Activated CD8-positive, alpha-beta memory T cell treated with anti-CD3 and anti-CD28 coated beads, Interleukin-2, amount 50 U/mL, for 1 hour (primary cell): ENCODE data around the gene PRRT1.
A peak's percentile ranks its signal among the peaks of the same experiment; 100 is the strongest.
"Not testable (repeated sequence)": the region's sequence is repeated elsewhere in the genome, so short reads cannot be mapped to it uniquely, and the experiment has no call there.

Experiments
- DNase-seq: peaks from one replicate; pipeline ENCODE4 v3.0.0-alpha.2; 2020; ENCODE audit errors: extremely low read depth

The PRRT1 gene

DNA sequence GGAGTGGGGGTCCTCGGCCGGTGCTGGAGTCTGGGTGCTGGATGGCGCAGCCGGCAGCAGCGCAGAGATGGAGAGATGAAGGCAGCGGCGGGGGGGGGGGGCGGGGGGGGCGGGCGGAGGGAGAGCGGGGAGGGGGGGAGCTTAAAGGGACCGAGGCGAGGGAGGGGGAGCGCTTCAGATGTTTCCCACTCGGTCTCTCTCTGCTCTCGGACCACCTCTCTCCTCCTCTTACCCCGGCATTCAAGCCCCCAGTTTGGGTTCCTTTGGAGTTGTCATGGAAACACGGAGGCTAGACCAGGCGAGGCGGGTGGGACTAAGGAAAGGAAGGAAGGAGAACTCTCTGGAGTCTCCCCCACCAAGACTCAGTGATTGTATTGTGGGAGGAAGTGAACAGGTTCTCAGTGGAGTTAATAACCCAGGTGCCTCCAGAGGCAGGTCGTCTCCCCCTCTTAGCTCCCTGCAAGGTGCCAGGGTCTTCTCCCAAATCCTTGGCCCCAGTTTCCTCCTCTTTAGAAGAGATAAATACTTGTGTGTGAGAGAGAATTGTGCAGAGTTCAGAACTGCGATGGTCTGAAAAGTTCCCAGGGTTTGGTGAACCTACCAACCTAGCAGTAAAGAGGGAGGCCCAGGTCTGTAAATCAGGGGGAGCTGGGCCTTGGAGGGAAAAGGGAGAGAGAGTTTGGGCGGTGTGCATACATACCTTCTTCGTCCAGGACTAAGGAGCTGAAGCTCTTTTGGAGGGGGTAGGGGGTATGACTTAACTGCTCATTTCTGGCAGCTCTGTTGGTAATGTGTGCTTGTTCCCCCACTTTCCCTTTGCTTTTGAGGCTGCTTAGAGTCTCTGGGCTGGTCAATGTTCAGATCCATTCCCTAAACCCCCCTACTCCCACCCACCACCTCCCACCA is at the start of gene PRRT1:
TSS of gene PRRT1 (minus strand) at position 77 of the 906 bp plus-strand sequence. CDS start 112 bp downstream, outside the sequence.
- DNase-seq = no peak

DNA sequence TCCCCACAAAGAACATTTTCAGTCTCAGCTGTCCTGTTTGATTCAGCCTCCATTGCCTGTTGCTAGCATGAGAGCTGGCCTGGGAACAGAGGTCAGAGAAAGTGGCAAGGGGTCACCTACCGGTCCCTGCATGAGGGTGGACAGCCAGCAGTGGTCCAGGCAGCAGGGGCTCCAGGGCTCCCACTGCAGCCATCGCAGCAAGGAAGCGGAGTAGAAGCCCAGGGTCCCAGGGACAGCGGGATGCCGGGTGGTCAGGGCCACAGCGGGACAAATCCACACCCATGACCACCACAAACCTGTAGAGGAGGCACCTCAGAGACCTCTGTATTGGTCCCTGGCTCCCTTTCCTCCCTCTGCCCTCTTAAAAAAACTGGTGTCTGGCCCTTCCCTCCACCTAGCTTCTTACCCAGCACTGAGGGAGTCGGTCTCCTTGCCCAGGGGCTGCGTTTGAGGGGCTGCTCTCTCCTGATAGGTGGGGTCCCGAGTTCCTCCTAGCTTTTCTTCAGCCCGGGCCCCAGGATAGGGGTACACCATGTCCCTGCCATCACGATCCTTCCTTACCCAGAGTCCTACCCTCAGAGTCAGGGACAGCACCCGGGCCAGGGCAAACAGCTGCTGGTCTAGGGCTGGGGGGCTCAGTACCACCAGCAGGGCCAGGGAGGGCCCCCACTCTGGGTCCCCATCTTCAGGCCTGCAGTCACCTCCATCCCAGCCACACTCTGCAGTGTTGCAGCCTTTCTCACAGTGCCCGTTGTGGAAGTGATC is 49.2 kb upstream of the PRRT1 start:
- DNase-seq = no peak

DNA sequence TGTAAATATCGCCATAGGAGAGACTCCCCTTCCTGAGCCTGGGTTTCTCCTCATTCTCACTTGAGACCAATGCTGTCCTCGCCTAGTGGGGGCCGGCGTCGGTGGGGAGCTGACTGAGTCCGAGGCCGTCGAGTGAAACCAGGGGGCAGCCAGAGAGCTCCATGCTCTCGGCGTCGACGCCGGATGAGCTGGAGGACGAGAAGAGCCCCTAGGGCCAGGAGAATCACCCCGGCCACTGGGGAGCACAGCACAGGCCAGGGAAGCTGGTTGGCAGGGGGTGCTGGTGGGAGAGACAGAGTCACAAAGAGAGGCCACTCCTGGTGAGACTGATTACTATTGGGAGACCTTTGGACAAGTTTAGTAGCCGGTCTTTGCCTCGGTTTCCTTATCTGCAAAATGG is 47.1 kb upstream of the PRRT1 start:
- DNase-seq = no peak

DNA sequence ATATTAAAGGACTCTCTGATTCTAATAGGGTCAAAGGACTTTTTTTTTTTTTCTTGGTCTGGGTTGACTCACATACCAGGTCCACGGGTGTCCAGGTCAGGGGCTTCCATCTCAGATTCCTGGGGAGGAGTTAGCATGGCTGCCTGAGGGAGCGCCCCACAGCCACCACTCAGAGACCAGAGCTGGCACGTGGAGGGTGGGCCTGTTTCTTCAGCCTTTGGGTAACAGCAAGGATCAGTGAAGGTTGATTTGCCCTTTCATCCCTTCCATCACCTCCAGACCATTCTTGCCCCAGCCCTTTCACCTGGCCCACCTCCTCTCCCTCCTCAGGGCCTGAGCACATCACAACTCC is 46.6 kb upstream of the PRRT1 start:
- no peak for DNase-seq

DNA sequence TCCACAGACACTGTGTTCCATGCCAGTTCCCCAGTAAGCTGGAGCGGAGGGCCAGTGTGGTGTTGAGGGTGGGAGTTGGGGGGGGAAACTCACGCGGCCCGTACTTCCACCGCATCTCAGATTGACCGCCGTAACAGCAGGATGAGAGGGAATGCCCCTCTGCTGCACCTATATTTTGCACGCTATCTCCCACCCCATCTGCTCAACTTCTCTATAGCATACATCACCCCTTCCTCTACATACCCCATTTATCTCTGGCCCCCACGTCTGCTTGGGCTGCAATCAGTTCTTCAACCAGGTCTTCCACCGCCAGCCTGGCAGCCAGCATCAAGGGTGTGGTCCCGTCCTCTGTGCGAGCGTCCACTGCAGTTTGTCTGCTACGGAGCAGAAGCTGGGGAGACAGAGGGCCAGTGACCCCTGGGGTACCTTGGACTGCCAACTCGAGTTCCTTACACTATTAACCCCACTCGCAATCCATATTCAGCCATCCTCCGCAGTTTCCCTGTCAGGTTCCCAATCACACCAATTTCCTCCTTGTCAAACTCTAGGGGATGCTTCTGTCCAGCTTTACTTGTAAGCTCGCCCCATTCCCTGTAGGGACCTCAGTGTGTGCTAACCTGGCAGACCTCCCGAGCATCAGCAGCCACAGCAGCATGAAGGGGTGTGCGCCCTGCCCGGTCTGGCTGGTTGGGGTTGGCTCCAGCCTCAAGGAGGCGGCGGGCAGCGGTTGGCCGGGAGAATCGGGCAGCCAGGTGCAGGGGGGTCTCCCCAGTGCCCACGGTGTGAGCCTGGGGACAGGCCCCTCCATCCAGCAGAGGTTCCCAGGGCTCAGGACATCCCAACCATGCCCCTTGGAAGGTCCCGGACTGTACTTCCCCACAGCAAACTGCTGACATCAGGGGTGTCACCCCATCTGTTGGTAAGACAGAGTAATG is 45.2 kb upstream of the PRRT1 start:
- no peak for DNase-seq

DNA sequence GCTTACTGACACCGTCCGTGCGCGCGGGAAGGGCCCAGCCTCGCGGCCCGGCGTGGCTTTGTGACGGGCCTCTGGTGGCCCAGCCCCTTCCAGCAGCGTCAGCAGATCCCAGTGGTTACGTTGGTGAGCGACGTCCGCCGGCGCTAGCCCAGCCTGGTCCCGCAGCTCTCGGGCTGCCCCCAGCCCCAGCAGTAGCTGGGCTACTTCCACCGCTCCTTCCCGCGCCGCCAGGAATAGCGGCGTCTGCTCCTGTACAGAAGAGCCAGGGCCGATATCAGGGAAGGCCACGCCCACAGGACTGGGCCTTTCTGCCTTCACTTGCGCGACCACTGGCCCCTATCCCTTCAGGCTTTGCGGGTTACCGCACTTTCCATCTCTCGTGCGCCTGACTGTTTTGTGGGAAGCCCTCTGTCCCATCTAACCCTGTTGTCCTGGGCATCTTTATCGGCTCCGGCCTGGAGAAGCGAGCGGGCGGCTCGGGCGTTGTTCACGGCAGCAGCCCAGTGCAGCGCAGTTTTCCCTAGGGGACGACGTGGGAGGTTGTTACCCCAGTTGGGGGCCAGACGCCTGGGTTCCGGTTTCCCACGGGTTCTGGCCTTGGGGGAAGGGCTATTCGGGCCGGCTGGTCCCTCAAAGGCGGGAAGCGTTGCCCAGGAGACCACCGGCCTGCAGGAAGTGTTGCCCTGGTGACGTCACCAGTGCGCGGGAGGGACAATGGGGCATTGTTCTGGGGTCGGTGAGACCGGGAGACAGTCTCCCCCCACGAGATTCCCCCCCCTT is 44.4 kb upstream of the PRRT1 start:
- DNase-seq = no peak

DNA sequence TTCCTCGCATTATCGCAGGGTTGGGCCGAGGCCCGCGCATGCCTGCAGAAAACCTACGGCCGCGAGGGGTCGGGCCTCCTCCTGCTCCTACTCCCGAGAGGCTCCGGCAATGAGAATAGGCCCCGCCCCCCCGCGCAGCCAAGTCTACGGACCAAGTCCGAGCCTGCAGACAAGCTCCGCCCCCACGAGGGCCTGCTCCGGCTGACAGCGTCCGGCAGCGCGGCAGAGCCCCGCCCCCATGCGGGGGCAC is 43.8 kb upstream of the PRRT1 start:
- peak; percentile 99 for DNase-seq

DNA sequence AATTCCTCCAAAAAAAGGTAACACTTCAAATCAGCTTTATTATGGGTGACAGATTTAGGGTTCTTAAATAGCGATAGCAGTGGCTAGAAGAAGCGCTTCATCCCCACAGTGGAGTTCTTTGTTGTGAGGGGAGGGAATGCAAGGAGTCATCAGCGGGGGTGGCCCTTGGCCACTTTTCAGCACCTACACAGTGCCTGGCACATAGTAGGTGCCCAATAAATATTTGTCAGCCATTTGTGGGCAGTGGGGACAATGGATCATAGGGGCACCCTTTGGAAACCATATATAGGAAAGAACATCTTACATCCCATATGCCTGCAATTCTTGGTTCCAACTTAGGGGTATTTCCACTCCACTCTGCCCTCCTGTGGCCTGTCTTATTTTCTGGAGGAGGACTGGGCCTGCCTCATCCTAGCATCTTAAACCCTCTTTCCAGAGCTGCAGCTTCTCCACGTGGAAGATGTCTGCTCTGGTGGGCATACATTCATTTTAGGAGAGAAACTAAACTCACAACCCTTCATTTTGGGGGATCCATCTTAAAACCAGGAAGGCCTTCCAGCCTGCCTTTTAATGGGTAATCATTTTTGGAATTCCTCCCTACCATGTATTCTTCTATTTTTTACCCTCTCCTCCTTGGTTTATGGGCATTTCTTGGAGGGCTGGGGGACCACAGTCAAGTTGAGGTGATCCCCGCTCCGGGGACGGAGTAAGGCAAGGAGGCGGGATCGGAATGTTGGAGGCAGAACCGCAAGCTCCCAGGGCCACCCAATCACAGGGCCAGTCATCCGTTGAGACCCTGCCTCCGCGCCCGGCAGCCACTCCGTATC is 43.3 kb upstream of the PRRT1 start:
- no peak for DNase-seq

DNA sequence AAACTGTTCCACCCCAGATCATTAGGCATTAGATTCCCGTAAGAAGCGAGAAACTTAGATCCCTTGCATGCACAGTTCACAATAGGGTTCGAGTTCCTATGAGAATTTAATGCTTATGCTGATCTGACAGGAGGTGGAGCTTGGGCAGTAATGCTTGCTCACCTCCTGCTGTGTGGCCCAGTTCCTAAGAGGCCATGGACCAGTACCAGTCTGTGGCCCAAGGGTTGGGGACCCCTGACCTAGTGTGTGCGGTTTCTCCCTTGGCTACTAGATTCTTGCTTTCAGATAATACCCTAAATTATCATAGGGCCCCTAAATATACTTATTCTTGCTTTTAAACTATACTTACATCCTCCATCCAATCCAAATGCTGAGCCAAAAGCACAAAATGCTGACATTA is 42.6 kb upstream of the PRRT1 start:
- no peak for DNase-seq

DNA sequence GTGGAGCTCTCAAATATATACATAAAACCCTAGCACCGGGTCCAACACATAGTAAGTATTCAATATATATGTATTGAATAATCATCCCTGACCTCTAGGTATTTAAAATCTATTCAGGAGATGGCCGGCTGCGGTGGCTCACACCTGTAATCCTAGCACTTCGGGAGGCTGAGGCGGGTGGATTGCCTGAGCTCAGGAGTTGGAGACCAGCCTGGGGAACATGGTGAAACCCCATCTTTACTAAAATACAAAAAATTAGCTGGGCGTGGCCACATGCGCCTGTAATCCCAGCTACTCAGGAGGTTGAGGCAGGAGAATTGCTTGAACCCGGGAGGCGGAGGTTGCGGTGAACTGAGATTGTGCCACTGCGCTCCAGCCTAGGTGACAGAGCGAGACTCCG is 41.4 kb upstream of the PRRT1 start:
- DNase-seq = not testable (repeated sequence)

DNA sequence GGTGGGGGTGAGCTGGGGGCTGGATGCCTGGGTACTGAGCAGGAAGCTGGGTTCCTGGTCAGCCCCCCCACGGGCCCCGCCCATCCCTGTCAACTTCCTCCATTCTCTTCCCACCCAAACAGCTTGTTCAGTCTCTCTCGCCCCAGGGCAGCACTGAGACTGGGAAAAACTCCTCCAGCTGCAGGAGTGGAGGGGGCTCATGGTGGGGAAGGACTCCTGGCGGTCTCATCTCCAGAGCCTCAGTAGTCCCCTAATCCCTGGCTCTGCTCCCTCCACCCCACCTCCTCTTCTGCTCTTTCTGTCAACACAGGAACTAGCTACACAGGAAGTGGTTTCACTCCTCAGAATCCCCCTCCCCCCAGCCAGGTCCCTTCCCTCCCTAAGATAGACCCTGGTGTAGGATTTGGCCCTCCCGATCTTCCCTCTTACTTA is 40.9 kb upstream of the PRRT1 start, which contains the start of gene GPSM3:
TSS of gene GPSM3 (minus strand) at position 36 of the 432 bp plus-strand sequence. CDS start 130 bp downstream, outside the sequence.
- DNase-seq = no peak

DNA sequence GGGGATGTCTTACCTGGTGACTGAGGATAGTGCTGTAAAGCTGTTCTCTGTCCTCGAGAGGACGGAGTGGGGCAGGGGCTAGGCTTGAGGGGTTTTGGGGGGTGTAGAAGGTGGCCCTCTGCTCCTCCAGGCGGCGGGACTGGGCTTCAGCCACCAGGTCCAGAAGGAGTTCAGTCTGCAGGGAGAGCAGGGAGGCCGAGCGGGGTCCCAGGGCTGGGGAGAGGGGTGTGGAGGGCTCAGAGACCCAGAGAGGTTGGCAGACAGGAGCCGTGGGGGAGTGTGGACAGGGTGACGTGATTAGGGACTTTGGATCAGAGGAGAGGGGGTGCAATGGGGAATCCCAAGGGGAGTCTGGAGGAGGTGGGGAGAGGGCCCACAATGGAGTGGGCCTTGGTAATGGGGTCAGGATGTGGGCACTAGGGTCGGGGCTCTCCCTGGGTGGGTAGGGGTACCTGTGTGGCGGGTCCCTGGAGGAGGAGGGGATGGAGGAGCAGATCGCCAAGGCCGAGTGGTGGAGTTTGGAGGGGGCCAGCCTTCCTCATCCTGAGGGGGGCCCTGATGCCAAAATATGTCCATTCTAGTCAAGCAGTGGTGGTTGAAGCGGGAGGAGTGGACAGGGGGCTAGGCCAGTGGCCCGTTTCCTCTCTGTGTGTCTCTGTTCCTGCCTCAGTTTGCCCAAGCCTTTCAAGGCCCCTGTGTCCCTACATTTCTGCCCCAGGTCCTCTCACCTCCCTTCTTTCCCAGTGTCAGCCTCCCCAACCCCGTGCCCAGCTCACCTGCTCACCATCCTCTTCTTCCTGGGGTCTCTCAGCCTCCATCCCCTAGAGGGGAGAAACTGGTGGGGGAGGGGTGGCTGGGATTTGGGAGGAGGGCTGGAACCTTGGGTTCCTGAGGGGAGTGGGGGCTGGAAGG is 40.2 kb upstream of the PRRT1 start:
- DNase-seq = no peak

DNA sequence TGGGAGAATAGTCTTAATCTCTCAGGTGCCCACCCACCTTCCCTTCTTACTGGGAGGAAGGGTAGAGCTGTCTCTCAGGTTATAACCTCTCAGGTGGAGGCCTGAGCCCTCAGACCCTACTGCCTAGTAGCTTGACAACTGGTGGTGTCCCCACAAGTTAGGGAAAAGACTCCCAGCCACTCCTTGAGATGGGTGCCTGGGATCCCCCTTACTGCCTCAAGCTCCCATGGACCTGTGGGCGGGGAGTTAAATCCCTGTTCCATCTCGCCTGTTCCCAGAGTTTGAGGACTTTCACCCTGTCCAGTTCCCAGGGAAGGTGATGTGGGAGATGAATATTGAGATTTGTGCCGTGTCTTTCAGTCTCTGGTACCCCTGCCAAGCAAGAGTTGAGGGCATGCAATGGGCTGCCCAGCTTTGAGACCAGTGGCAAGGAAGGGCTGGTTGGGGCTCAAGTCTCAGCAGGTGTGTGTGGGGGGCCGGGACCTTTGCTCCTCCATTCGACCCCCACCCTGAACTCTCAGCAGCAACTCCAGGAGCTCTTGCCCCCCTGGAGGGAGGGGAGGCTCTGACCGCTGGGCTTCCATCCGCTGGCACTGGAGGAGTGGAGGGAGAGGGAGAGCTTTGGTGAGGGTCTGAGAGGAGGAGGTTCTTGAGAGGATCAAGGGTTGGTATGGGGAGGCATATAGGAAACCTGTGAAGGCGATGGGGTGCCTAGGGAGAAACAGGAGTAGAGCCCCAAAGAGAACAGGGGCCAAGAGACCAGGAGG is 39.4 kb upstream of the PRRT1 start:
- no peak for DNase-seq

DNA sequence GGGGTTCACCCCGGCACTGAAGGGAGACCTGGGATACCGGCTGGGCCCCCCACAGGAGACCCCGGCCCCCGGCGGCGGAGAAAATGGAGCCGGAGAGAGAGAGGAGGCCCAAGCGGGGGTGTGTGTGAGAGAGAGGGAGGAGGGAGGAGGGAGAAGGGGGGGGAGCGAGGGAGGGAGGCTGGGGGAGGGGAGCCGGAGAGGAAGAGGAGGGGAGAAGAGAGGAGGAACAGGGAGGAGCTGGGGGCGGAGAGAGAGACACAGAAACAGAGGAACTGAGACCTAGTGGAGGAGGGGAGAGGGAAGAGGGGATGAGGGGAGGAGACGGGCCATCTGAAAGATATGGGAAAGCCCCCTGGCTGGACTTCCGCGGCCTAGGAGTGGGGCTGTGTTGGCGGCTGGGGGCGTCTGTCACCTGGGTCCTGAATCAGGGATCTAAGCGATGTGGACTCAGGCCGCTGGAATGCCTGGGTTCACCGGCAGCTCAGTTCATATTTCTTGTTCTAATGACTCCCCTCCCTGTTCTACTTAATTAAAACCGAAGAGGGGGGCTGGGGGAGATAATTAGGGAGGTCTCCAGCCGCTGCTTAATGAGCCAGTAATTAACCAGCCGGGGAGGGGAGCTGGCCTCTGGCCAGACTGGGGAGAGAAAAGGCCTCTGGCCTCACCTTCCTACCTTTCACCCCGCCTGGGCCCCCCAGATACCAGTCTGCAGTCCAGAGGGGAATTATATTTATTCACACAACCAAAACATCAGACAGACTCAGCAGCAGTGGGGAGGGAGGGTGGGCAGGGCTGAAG is 38.5 kb upstream of the PRRT1 start, which contains the start of gene PBX2:
TSS of gene PBX2 (minus strand) at position 149 of the 798 bp plus-strand sequence. CDS start 287 bp downstream, outside the sequence.
- DNase-seq = peak; percentile 50

DNA sequence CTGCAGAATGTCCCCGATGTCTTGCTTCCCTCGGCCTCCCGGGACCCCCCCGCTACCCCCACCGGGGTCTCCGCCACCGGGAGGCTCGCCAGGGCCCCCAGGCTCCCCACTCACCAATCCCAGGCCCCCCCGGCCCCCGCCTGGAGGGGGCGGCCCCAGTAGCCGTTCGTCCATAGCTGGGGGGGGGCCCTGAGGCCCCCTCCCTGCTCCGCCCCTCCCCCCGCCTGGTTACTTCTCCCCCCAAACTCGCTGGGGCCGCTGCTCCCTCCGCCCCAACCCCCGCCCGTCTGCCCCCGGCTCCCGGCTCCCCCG is 38.0 kb upstream of the PRRT1 start:
- DNase-seq = no peak

DNA sequence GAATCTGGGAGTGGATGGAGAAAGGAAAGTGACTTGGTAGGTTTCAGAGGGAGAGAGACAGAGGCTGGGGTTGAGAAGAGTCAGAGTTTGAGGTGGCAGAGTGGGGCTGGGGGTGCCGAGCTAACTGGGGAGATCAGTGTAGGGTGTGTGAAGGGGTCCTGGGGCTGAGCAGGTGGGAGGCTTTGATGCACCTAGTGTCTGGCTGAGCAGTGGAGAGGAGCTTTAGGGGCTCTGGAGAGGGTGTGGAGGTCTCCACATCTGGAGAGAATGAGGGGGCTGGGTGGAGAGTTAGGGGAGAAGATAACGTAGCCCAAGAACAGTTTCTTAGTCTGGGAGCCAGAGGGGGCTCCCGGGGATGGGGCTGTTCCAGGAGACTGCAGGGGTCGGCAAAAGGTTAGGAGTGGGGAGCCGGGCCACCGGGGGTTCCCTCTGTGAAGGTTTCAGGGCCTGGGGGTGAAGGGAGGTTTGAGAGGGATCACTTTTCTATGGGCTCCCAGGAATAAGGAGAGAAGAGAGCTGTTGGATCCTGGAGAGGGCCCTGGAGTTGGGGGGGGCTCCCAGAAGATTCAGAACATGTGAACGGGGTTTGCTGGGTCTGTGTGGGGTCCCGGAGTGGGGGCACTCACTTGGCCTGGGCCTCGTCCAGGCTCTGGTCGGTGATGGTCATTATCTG is 37.5 kb upstream of the PRRT1 start:
- DNase-seq = no peak
